B cell (primary cell): ENCODE results near the gene P2RX2.

ENCODE experiments used
- EZH2 ChIP-seq: IDR thresholded peaks from 2 replicates; pipeline ENCODE4 v1.6.1; 2012; ENCODE audit warnings: borderline replicate concordance, low read depth, mild to moderate bottlenecking, moderate library complexity, low read length; ENCODE audit not compliant: insufficient read depth, poor library complexity, severe bottlenecking
- TF ChIP-seq, protein P1 (sequence below): fragments of 200-600 bp; IDR thresholded peaks from one replicate; pipeline ENCODE4 v1.8.0; 2022; ENCODE audit warnings: antibody characterized with exemption, mild to moderate bottlenecking

DNA sequence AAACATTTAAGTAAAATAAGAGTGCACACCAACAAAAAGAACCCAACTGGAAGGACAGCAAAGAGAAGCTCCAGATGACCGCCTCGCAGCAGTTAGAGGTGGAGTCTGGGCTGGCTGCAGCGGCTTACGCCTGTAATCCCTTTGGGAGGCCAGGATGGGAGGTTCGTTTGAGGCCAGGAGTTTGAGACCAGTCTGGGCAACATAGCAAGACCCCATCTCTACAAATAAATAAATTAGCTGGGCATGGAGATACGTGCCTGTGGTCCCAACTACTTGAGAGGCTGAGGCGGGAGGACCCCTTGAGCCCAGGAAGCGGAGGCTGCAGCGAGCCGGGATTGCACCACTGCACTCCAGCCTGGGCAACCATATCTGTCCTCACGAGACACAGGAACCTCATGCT is 23.4 kb upstream of the P2RX2 start:
- TF ChIP-seq, protein P1, sequence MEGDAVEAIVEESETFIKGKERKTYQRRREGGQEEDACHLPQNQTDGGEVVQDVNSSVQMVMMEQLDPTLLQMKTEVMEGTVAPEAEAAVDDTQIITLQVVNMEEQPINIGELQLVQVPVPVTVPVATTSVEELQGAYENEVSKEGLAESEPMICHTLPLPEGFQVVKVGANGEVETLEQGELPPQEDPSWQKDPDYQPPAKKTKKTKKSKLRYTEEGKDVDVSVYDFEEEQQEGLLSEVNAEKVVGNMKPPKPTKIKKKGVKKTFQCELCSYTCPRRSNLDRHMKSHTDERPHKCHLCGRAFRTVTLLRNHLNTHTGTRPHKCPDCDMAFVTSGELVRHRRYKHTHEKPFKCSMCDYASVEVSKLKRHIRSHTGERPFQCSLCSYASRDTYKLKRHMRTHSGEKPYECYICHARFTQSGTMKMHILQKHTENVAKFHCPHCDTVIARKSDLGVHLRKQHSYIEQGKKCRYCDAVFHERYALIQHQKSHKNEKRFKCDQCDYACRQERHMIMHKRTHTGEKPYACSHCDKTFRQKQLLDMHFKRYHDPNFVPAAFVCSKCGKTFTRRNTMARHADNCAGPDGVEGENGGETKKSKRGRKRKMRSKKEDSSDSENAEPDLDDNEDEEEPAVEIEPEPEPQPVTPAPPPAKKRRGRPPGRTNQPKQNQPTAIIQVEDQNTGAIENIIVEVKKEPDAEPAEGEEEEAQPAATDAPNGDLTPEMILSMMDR, result no peak
- TF ChIP-seq EZH2, result no peak
